Activated CD8-positive, alpha-beta memory T cell treated with anti-CD3 and anti-CD28 coated beads for 1 hour (primary cell): ENCODE results near the gene ZFHX2.

Experiments
- DNase-seq, 2 donors: peaks; one replicate each; pipeline ENCODE4 v3.0.0-alpha.2; 2020; ENCODE audit warnings: low read depth in 1 of 2; ENCODE audit errors: extremely low read depth in 1 of 2

ZFHX2 gene

DNA sequence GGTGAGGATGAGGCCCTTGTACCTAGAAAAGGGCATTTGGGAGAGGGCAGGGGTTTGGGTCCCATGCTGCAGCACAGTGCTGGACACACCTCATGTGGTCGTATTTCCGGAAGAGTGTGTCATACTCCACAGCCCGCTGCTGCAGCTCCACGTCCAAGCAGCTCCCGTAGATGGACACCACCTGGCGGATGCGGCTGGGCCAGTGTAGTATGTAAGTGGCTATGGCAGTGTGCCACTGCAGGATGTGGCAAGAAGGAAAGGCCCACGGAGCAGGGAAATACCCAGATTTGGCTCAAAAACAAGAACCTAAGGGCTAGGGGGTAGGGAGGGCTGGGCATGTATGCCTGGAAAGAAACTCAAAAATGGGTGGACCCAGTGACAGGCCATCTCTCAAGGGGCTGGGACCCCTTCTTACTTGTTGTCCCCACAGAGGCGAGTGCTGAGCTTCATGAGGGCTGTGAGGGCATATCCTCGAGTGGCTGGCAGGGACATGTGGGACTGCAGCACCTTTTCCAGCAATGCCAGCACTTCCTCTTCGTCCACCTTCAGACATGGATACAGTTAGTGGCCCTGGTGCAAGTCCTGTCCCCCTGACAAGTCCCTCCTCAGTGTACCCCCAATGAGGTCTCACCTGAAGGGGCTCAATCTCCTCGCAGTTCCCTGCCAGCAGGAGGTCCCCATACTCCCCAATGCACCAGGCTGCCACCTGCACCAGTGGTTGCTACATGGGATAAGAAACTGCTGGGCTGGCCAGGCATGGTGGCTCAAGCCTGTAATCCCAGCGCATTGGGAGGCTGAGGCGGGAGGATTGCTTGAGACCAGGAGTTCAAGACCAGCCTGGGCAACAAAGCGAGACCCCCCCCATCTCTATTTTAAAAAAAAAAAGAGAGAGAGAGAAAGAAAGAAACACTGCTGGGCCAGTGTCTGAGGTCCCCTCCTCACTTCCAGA, 10.6 kb upstream of the ZFHX2 start:
- no peak for DNase-seq

DNA sequence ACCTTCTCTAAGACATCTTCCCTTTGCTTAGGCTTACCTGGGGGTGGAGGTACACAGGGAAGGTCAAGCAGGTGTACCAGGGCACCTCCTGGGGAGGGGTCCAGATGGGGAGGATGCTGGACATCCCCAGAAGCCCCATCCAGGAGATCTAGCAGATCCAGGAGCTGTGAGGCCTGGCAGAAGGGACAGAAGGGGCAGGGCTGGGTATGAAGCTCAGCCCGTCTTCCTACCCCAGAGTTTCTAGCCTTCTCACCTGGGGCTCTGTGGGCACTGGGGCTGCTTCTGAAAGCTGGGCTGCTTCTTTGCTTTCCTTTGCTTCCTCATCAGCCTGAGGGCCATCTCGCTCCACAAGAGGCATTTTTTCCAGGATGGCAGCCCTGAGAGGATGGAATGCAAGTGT, 9.7 kb upstream of the ZFHX2 start:
- no peak for DNase-seq

GRCh38 chr14:23559926-23560520, 8.5 kb upstream of the ZFHX2 start:
- no peak for DNase-seq

GRCh38 chr14:23559010-23559925, 7.7 kb upstream of the ZFHX2 start:
- peak; percentile 44 to 65 for DNase-seq

GRCh38 chr14:23558346-23559009, 6.9 kb upstream of the ZFHX2 start:
- no peak for DNase-seq

DNA sequence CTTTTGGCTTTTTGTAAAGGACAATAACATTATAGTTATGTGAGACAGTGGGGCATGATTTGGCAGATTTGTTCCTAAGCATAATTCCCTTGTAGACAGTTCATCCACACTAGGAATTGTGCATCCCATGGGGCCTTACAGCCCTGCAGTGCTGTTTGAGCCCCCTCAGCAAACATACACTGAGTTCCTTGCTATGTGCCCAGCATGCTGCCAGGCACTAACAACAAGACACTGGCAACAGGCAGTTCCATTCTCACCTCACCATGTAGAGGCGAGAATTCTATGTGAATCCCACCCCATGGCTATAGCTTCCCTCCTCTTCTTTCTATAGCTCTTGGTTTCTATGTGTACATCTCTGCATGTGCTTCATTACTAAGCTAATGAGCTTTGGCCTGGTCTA, 6.4 kb upstream of the ZFHX2 start:
- DNase-seq: no peak

DNA sequence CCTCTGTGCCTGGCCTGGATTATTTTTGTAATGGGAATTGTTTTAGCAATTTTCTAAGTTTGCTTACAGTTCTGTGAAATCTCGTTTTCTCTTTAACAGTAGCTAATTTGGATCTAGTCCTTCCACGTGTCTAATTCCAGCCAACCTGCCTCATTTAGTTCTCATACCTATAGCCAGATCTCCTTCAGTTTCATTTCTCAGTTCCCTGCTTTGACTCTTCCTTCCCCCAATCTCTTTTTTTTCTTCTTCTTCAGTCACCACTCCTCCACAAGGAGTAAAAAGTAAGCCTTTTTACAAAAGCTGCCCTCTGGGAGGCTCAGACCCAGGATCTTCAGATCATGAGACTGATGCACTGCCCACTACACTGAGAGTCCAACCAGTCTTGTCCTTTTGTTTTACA, 6.0 kb upstream of the ZFHX2 start:
- DNase-seq: no peak

DNA sequence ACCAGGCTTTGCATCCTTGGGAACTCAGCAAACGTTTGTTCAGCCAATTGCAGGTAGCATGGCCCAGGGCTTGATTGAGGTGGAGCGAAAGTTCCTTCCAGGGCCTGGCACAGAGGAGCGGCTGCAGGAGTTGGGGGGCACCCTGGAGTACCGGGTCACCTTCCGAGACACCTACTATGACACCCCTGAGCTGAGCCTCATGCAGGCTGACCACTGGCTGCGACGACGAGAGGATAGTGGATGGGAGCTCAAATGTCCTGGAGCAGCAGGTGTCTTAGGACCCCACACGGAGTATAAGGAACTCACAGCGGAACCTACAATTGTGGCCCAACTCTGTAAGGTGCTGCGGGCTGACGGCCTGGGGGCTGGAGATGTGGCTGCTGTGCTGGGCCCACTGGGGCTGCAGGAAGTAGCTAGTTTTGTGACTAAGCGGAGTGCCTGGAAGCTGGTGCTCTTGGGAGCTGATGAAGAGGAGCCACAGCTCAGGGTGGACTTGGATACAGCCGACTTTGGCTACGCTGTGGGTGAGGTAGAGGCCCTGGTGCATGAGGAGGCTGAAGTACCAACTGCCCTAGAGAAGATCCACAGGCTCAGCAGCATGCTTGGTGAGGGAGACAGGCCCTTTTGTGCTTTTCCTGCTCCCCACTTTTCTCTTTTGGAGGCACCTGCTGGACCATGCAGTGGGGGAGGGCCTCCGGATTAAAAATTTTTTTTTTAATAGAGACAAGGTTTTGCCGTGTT, 5.3 kb upstream of the ZFHX2 start:
- no peak for DNase-seq

DNA sequence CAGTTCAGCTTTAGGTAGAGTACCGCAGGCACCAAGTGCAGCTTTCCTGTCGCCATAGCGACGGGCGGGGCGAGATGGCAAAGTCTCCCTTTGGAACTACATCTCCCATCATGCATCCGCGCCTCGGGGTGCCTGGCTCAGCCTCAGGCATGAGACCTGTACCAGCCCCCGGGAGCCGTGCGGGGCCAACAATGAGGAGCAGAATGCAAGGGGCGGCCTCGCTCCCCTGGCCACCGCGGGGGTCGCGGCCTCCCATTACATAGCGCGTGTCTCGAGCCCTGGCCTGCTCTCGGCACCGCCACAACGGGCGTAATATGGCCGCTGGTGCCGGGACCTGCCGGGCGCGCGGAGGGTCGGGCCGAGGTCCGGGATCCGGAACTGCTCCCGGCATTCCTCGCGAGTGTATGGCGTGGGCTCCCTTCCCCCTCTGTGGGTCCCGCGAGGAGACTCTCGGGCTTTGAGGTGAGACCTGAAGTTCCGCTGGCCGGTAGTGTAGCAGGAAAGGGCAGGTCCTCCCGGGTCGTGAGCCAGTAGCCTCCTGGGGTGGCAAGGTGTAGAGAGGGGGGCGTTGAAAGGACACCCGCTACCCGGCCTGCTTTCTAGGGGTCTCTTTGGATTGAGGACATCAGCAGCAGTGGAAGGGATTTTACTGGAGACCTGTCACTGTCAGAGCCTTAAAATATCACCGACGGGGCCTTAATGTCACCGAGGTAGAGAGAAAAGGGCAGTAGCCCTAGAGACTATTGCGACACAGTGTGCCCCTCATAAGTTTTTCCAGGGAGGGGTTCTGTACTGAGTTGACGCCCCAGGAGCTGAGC, 4.5 kb upstream of the ZFHX2 start, which contains the start of gene THTPA:
Gene THTPA (plus strand): TSS at position 390 of the 818 bp plus-strand sequence. CDS start 487 bp downstream, outside the sequence.
- peak; percentile 85 to 91 for DNase-seq

GRCh38 chr14:23555533-23555881, 3.9 kb upstream of the ZFHX2 start:
- DNase-seq: no peak

DNA sequence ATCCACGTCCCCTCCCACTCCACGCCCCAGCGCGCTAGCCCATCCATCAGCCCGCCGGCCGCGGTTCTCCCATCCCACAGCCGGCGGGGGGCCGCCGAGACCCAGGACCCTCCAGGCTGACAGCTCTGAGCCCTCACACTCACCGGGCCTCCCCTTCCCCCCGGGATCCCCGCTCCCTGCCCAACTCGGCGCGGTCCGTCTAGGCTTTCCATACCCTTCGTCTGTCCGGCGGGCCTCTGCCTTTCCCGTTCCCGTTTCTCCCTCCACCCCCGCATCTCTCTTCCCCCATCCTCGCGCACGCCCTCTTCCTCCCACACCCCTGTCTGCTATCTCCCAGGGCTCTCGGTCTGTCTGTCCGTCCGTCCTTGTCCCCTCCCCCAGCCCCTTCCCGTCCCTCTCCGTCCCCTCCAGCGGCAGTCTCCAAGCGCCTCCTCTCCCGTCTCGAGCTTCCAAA, 726 bp downstream of the ZFHX2 start:
- DNase-seq: no peak

- no peak for DNase-seq
These were observed 1.3 kb downstream of the ZFHX2 start for GRCh38 chr14:23550131-23550811.

DNA sequence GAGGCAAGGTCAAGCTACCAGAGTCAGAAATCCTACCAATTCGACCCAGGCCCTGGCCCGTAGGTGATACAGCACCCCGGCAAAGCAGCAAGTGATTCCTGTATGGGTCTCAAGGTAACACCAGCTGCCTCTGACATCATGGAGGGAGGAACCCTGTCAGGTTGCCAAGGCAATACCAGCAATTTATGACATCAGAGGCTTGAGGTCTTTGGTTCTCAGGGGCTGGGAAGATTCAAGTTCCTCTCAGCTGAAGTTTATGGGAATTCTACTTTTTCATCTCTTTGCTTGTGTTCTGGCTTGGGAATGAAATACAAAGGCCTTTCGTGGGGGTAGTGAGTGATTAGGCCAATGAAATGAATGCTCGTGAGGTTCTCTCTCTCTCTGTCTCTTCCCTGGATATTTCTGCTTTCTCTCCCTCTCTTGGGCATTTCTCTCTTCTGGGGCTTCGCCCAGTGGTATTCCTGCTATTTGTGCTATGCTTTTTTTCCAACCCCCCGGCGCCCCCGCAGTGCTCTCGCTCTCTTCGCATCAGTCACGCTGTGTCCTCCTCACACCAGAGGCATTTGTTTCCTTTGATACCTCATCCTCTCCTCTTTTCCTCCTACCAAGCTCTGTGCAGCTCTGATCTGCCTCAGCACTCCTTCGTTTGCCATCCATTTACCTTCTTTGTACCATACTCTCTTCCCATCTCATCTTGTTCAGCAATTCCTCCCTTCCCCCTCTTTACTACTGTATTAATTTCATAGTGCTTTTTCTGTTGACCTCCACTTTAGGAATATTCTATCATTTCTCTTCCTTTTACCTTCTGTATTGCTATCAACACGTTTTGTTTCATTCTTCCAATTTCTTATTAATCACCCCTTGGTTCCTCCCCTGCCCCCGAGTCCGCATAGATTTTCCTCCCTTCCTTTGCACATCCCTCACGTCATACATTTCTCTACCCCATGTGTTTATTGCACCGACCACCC, 2.9 kb downstream of the ZFHX2 start:
- no peak for DNase-seq

DNA sequence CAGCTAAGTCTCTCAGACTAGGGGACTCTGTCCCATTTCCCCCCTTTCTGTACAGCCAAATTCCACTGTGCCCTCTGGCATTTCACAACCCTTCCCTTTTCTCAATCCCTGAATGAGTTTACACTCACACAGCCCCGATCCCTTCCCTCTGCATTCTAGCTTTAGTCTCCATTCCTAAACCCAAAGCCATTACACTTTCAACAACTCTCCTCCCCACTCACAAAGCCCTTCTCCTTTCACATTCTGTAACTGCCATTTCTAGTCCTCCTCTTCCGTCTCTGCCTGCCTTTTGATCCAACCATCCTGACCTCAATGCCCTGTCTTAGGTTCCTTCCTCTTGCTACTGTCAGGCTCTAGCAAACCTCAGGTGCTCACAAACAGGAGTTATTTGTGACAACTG, 3.6 kb downstream of the ZFHX2 start:
- no peak for DNase-seq

- no peak for DNase-seq
These were observed 5.0 kb downstream of the ZFHX2 start for GRCh38 chr14:23546450-23547035.

GRCh38 chr14:23545740-23546365, 5.7 kb downstream of the ZFHX2 start:
- no peak for DNase-seq
